Measurements from ENCODE around the gene DDX53.
A peak's percentile ranks its signal among the peaks of the same experiment; 100 is the strongest.

DDX53 gene

DNA sequence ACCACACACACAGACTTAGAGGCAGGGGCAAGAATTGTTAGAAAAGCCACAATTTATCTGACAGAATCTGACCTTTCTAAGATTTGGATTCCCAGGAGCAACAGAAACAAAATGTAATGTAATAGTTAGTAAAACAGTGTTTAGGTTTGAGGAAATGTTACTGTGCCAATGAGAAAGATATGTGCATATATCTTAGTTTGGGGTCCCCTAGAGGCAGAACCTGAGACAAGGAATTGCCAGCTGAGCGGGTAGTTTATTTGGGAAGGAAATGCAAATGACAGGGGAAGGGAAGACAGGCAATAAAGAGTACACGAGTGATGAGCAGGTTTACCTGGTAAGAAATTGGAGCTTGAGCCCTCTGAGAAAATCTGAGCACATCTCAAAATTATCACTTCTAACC, 31.3 kb upstream of the DDX53 start:
- DNase-seq (ENCODE audit: low read depth): no peak

DNA sequence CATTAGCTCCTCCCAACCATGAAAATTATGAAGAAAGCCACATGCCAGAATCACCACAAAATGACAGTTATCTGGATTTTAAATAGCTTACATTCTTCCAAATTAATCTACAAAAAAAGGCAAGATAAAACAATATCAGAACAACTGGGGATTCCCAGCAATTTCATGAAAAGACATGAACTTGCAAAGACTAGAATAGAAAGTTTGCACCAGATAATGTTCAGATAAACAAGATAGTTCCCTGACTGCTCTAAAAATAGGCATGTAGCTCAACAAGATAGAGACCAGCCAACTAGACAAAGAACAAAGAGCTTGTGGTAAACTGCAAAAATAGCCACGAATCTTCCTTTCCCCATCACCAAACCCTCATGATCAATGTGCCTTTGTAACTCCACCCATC, 30.3 kb upstream of the DDX53 start:
- TF ChIP-seq, protein P1, sequence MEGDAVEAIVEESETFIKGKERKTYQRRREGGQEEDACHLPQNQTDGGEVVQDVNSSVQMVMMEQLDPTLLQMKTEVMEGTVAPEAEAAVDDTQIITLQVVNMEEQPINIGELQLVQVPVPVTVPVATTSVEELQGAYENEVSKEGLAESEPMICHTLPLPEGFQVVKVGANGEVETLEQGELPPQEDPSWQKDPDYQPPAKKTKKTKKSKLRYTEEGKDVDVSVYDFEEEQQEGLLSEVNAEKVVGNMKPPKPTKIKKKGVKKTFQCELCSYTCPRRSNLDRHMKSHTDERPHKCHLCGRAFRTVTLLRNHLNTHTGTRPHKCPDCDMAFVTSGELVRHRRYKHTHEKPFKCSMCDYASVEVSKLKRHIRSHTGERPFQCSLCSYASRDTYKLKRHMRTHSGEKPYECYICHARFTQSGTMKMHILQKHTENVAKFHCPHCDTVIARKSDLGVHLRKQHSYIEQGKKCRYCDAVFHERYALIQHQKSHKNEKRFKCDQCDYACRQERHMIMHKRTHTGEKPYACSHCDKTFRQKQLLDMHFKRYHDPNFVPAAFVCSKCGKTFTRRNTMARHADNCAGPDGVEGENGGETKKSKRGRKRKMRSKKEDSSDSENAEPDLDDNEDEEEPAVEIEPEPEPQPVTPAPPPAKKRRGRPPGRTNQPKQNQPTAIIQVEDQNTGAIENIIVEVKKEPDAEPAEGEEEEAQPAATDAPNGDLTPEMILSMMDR (conservative IDR thresholded peaks at IDR 0.05; ENCODE audit: low read length): no peak
- peak; percentile 17 for DNase-seq (ENCODE audit: low read depth)
- H3K4me3 ChIP-seq (ENCODE audit: low read length): no peak overlapping the region

More for the DNA sequence above, 31.3 kb upstream of the DDX53 start:
- H3K4me3 ChIP-seq (ENCODE audit: low read length): no peak overlapping the region
- TF ChIP-seq, protein P1 (conservative IDR thresholded peaks at IDR 0.05; ENCODE audit: low read length): no peak

DNA sequence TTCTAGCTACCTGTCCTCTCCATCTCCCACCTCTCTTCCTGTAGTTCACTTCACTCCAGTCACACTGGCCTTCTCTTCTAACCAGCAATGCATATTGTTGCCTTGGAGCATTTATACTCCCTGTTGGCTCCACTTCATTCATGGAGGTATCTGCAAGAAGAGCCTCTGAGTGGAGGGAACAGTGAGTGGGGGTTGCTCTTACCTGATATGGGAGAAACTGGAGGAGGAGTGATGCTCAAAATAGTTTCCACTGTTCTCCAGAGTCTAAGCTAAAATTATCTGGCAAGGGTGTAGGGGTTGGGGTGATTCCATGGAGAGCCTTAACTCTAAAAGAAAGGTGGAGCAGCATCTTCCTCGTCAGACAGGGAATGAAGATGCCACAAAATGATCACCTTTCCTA, 28.9 kb upstream of the DDX53 start:
- DNase-seq (ENCODE audit: low read depth): no peak
- TF ChIP-seq, protein P1 (conservative IDR thresholded peaks at IDR 0.05; ENCODE audit: low read length): no peak
- no peak overlapping the region for H3K4me3 ChIP-seq (ENCODE audit: low read length)

DNA sequence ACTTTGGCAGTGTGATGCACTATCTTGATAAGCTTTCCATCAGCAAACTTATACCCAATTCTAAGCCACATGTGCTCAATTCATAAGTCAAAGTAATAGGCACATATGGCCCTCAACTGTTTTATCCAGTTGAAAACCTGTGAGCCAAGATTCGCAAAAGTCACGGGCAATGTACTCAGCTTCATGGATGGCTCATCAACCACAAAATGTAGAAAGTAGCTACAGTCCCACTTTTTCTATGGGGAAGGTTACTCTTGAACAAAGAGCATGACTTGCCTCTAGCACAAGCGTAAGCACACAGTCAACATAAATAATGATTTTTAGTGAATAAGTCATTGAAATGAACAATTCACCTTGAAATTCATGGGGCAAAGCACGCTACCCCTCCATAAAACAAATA, 25.1 kb upstream of the DDX53 start:
- H3K4me3 ChIP-seq (ENCODE audit: low read length): no peak overlapping the region
- DNase-seq (ENCODE audit: low read depth): no peak
- TF ChIP-seq, protein P1 (conservative IDR thresholded peaks at IDR 0.05; ENCODE audit: low read length): no peak

DNA sequence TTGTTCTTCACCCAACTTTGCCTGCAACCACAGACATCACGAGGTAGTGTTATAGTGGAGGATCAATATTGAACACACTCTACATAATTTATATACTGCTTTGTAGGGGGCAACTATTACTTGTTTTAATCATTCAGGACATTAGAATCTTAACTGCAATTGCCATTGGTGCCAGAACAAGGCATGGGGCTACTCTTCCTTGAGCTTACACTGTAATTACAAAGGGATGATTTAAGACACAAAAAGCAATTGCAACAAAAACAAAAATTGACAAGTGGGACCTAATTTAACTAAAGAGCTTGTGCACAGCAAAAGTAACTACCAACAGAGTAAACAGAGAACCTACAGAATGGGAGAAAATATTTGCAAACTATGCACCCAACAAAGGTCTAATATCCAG, 24.0 kb upstream of the DDX53 start:
- TF ChIP-seq, protein P1 (conservative IDR thresholded peaks at IDR 0.05; ENCODE audit: low read length): no peak
- no peak for DNase-seq (ENCODE audit: low read depth)
- no peak overlapping the region for H3K4me3 ChIP-seq (ENCODE audit: low read length)

DNA sequence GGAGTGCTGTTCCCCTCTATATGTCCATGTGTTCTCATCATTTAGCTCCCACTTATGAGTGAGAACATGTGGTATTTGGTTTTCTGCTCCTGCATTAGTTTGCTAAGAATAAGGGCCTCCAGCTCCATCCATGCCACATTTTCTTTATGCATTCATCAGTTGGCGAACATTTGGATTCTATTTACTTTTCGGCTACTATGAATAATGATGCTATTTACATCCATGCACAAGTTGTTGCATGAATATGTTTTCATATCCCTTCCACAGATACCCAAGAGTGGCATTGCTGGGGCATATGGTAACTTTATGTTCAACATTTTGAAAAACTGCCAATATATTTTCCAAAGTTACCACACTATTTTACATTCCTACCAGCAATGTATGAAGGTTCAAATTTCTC, 13.8 kb upstream of the DDX53 start:
- TF ChIP-seq, protein P1 (conservative IDR thresholded peaks at IDR 0.05; ENCODE audit: low read length): no peak
- DNase-seq (ENCODE audit: low read depth): no peak
- no peak overlapping the region for H3K4me3 ChIP-seq (ENCODE audit: low read length)

DNA sequence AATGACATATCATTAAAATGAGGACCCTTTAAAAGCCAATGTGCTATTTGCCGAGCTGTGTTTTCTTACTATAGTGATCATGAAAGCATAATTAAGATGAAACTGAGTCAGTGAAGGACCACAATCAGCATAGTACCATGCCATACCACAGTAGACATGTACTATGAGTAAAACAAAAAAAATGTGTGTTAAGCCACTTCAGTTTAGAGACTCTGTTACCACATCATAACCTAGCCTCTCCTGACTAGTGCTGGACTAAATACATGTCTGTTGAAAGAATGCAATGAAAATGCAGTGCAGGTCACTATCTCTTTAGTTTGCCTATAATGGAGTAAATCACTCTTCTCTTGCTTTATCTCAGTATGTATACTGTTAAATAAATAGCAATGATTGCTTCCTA, 12.3 kb upstream of the DDX53 start:
- TF ChIP-seq, protein P1 (conservative IDR thresholded peaks at IDR 0.05; ENCODE audit: low read length): no peak
- DNase-seq (ENCODE audit: low read depth): peak; percentile 11
- H3K4me3 ChIP-seq (ENCODE audit: low read length): no peak overlapping the region
